Neutrophil (primary cell): ENCODE data around the gene BICDL2.

ENCODE experiments used
- H3K27ac ChIP-seq: fragments of 200-600 bp; sonication (generic); 2 replicates; pipeline ENCODE4 v1.5.1; 2016; ENCODE audit warnings: mild to moderate bottlenecking, moderate library complexity
- H3K27me3 ChIP-seq: fragments of 200-600 bp; sonication (generic); 2 replicates; pipeline ENCODE4 v1.6.0; 2016; ENCODE audit warnings: mild to moderate bottlenecking
- H3K36me3 ChIP-seq: fragments of 200-600 bp; sonication (generic); 2 replicates; pipeline ENCODE4 v1.5.1; 2017
- H3K4me1 ChIP-seq, 2 experiments: fragments of 200-600 bp in 1 of 2; sonication (generic) in 1 of 2; 1 replicate in 1 of 2; 2 replicates in 1 of 2; pipeline versions ENCODE4 v1.5.1 to v1.6.1; 2013 to 2016; ENCODE audit warnings: low read depth in 1 of 2, low read length in 1 of 2, mild to moderate bottlenecking in 1 of 2, moderate library complexity in 1 of 2; ENCODE audit not compliant: control insufficient read depth in 1 of 2, insufficient read depth in 1 of 2
- H3K4me3 ChIP-seq, 2 experiments: fragments of 200-600 bp in 1 of 2; sonication (generic) in 1 of 2; 1 replicate in 1 of 2; 2 replicates in 1 of 2; pipeline ENCODE4 v1.5.1; 2013 to 2016; ENCODE audit warnings: low read depth in 1 of 2, low read length in 1 of 2, mild to moderate bottlenecking in 1 of 2, moderate library complexity in 1 of 2
- H3K9me3 ChIP-seq: fragments of 200-600 bp; sonication (generic); 2 replicates; pipeline ENCODE4 v1.5.1; 2016
- CTCF ChIP-seq: fragments of 200-600 bp; sonication (generic); IDR thresholded peaks from 2 replicates; pipeline ENCODE4 v1.5.1; 2016; ENCODE audit warnings: antibody characterized with exemption

The BICDL2 gene

GRCh38 chr16:3025032-3026002 is 11.4 kb downstream of the BICDL2 start:
- no peak for TF ChIP-seq CTCF
- Histone ChIP-seq H3K36me3 (peaks cover 14% of the 10 kb centered on the region), H3K4me1 (peaks cover 61 to 70% of the 10 kb centered on the region in 2 experiments), H3K27ac (no peak overlapping the region), H3K27me3 (peaks cover 21% of the 10 kb centered on the region), H3K9me3 (no peaks in the 10 kb centered on the region), H3K4me3 (no peak overlapping the region)

GRCh38 chr16:3023669-3024478 is 12.9 kb downstream of the BICDL2 start, which contains the start of the genes HCFC1R1 and THOC6:
Gene HCFC1R1, minus strand, starts transcription at chr16:3023942. Its CDS starts 1 bp downstream, at chr16:3023941.
Gene THOC6, plus strand, starts transcription at chr16:3024035. Its CDS starts 292 bp downstream, at chr16:3024327.
- peaks cover 57 to 70% of the 10 kb centered on the region in 2 experiments for H3K4me1 ChIP-seq
- H3K27ac ChIP-seq = peak within 1 kb of the TSS; percentile 90
- H3K9me3 ChIP-seq = no peaks in the 10 kb centered on the region
- peak; percentile 49 for TF ChIP-seq CTCF
- H3K4me3 ChIP-seq = peak within 1 kb of the TSS; percentile 74 to 95
- peaks cover 13% of the 10 kb centered on the region for H3K27me3 ChIP-seq
- H3K36me3 ChIP-seq = peaks cover 14% of the 10 kb centered on the region

GRCh38 chr16:3023415-3023668 is 13.4 kb downstream of the BICDL2 start:
- H3K9me3 ChIP-seq = no peaks in the 10 kb centered on the region
- TF ChIP-seq CTCF = no peak
- H3K4me3 ChIP-seq = peak overlapping the region; percentile 74 to 95
- H3K36me3 ChIP-seq = peaks cover 14% of the 10 kb centered on the region
- peaks cover 13% of the 10 kb centered on the region for H3K27me3 ChIP-seq
- peaks cover 54 to 70% of the 10 kb centered on the region in 2 experiments for H3K4me1 ChIP-seq
- H3K27ac ChIP-seq = peak overlapping the region; percentile 90

- H3K4me1 ChIP-seq = peaks cover 55 to 70% of the 10 kb centered on the region in 2 experiments
- no peaks in the 10 kb centered on the region for H3K9me3 ChIP-seq
- peaks cover 16% of the 10 kb centered on the region for H3K27me3 ChIP-seq
- H3K4me3 ChIP-seq = peak overlapping the region in 1 of 2 experiments; percentile 95
- no peak for TF ChIP-seq CTCF
- peaks cover 14% of the 10 kb centered on the region for H3K36me3 ChIP-seq
- H3K27ac ChIP-seq = peak overlapping the region; percentile 90
These were observed 13.9 kb downstream of the BICDL2 start for GRCh38 chr16:3022684-3023414.

GRCh38 chr16:3022208-3022683 is 14.5 kb downstream of the BICDL2 start:
- peak overlapping the region; percentile 83 to 95 for H3K4me3 ChIP-seq
- peaks cover 52 to 69% of the 10 kb centered on the region in 2 experiments for H3K4me1 ChIP-seq
- peak overlapping the region; percentile 90 for H3K27ac ChIP-seq
- no peaks in the 10 kb centered on the region for H3K9me3 ChIP-seq
- H3K27me3 ChIP-seq = peaks cover 22% of the 10 kb centered on the region
- TF ChIP-seq CTCF = no peak
- peaks cover 14% of the 10 kb centered on the region for H3K36me3 ChIP-seq
